Tibial artery (tissue), 4 donors: Measurements from ENCODE around the gene ASCC2.
"Not testable (repeated sequence)": the region's sequence is repeated elsewhere in the genome, so short reads cannot be mapped to it uniquely, and the experiment has no call there.

Experiments
- DNase-seq, 2 donors: peaks; one replicate each; pipeline ENCODE4 v3.0.0-alpha.2; 2019
- H3K27ac ChIP-seq, 2 donors: fragments of 200-600 bp; sonication (generic) in 1 of 2; 1 replicate in 1 of 2; 2 replicates in 1 of 2; pipeline ENCODE4 v1.5.1; 2018 to 2019; ENCODE audit warnings: mild to moderate bottlenecking in 1 of 2
- H3K27me3 ChIP-seq, 2 donors: fragments of 200-600 bp; sonication (generic) in 1 of 2; one replicate each; pipeline versions ENCODE4 v1.5.1 to v1.6.0; 2016 to 2019
- H3K36me3 ChIP-seq, 3 donors: fragments of 200-600 bp; sonication (generic) in 2 of 3; one replicate each; pipeline ENCODE4 v1.5.1; 2016 to 2019; ENCODE audit warnings: mild to moderate bottlenecking in 2 of 3
- H3K4me1 ChIP-seq, 4 donors: fragments of 200-600 bp; sonication (generic) in 2 of 4; 1 replicate in 3 of 4; 2 replicates in 1 of 4; pipeline ENCODE4 v1.5.1; 2016 to 2019
- H3K4me3 ChIP-seq, 2 donors: fragments of 200-600 bp; sonication (generic) in 1 of 2; 1 replicate in 1 of 2; 2 replicates in 1 of 2; pipeline ENCODE4 v1.5.1; 2018 to 2019; ENCODE audit warnings: mild to moderate bottlenecking in 2 of 2
- H3K9me3 ChIP-seq, 3 donors: fragments of 200-600 bp; sonication (generic) in 1 of 3; one replicate each; pipeline ENCODE4 v1.5.1; 2016 to 2019
- CTCF ChIP-seq, 2 experiments: fragments of 200-600 bp in 1 of 2; fragments of 450-650 bp in 1 of 2; IDR thresholded peaks; one replicate each; pipeline ENCODE4 v1.5.1; 2017 to 2019; ENCODE audit warnings: antibody characterized with exemption in 2 of 2, mild to moderate bottlenecking in 1 of 2, moderate library complexity in 1 of 2
- intact Hi-C: fragments of 100-400 bp; cut with DNase I; formaldehyde crosslinking; loops from one replicate; pipeline ENCODE4 v1.15.0; 2023; ENCODE audit warnings: low total_unique reads

The ASCC2 gene

GRCh38 chr22:29867260-29867659, 29.2 kb upstream of the ASCC2 start:
- Histone ChIP-seq H3K9me3 (no peaks in the 10 kb centered on the region), H3K4me1 (no peaks in the 10 kb centered on the region), H3K27ac (no peak overlapping the region), H3K4me3 (no peak overlapping the region), H3K36me3 (no peaks in the 10 kb centered on the region), H3K27me3 (peaks cover 0 to 2% of the 10 kb centered on the region in 2 donors)
- no peak for DNase-seq
- TF ChIP-seq CTCF (IDR thresholded peaks at IDR 0.05): no peak
- intact Hi-C loops: no loop called here

- DNase-seq, H3K9me3 ChIP-seq, intact Hi-C loops, H3K27me3 ChIP-seq, H3K4me1 ChIP-seq, H3K27ac ChIP-seq, H3K36me3 ChIP-seq, H3K4me3 ChIP-seq: not testable (repeated sequence)
Observed at GRCh38 chr22:29865572-29865971, 27.5 kb upstream of the ASCC2 start.

- H3K4me1 ChIP-seq: no peaks in the 10 kb centered on the region
- H3K36me3 ChIP-seq: no peaks in the 10 kb centered on the region
- DNase-seq: no peak
- intact Hi-C loops: no loop called here
- H3K27ac ChIP-seq: no peak overlapping the region
- H3K27me3 ChIP-seq: no peaks in the 10 kb centered on the region
- H3K4me3 ChIP-seq: no peak overlapping the region
- no peak for TF ChIP-seq CTCF (IDR thresholded peaks at IDR 0.05)
- H3K9me3 ChIP-seq: no peaks in the 10 kb centered on the region
Observed at GRCh38 chr22:29861672-29862297, 23.7 kb upstream of the ASCC2 start.

GRCh38 chr22:29860006-29860766, 22.1 kb upstream of the ASCC2 start:
- H3K36me3 ChIP-seq: no peaks in the 10 kb centered on the region
- intact Hi-C loops: no loop called here
- H3K4me1 ChIP-seq: no peaks in the 10 kb centered on the region
- no peak overlapping the region for H3K4me3 ChIP-seq
- DNase-seq: no peak
- peaks cover 0 to 6% of the 10 kb centered on the region in 2 donors for H3K27me3 ChIP-seq
- TF ChIP-seq CTCF (IDR thresholded peaks at IDR 0.05): no peak
- no peak overlapping the region for H3K27ac ChIP-seq
- no peaks in the 10 kb centered on the region for H3K9me3 ChIP-seq

GRCh38 chr22:29859030-29859429, 21.0 kb upstream of the ASCC2 start:
- H3K4me3 ChIP-seq, H3K27ac ChIP-seq, H3K27me3 ChIP-seq, H3K4me1 ChIP-seq, intact Hi-C loops, H3K36me3 ChIP-seq, H3K9me3 ChIP-seq: not testable (repeated sequence)
- peak in 1 of 2 donors; percentile 32 for DNase-seq

- Histone ChIP-seq H3K27me3 (peaks cover 0 to 6% of the 10 kb centered on the region in 2 donors), H3K4me3 (no peak overlapping the region), H3K27ac (no peak overlapping the region), H3K9me3 (no peaks in the 10 kb centered on the region), H3K36me3 (no peaks in the 10 kb centered on the region), H3K4me1 (no peaks in the 10 kb centered on the region)
- intact Hi-C loops: no loop called here
- DNase-seq: peak in 1 of 2 donors; percentile 3
- TF ChIP-seq CTCF (IDR thresholded peaks at IDR 0.05): no peak
Observed at GRCh38 chr22:29856496-29856895, 18.4 kb upstream of the ASCC2 start.
